Thoracic aorta (tissue), 2 donors: ENCODE measurements around the gene DUSP9. TPM values are rescaled to one million over a fixed set of nuclear protein-coding genes. Genes with fewer than 3 reads are reported as not detected.

Experiments
- ATAC-seq: fragments of 150-250 bp; one replicate; pipeline ENCODE4 v1.8.0; 2017; ENCODE audit warnings: low read depth; ENCODE audit not compliant: insufficient number of reproducible peaks, low FRiP score
- DNase-seq: peaks from one replicate; pipeline ENCODE4 v3.0.0-alpha.2; 2020; ENCODE audit warnings: low spot score
- H3K27ac ChIP-seq, 2 donors: fragments of 200-600 bp; sonication (generic); 1 replicate in 1 of 2; 2 replicates in 1 of 2; pipeline ENCODE4 v1.5.1; 2016; ENCODE audit warnings: mild to moderate bottlenecking in 2 of 2, moderate library complexity in 2 of 2
- H3K27me3 ChIP-seq: fragments of 200-600 bp; sonication (generic); replicated peaks from 2 replicates; pipeline ENCODE4 v1.6.0; 2016; ENCODE audit warnings: mild to moderate bottlenecking; ENCODE audit not compliant: insufficient read depth
- H3K36me3 ChIP-seq: fragments of 200-600 bp; sonication (generic); one replicate; pipeline ENCODE4 v1.5.1; 2016
- H3K4me1 ChIP-seq, 2 donors: fragments of 200-600 bp; sonication (generic); 1 replicate in 1 of 2; 2 replicates in 1 of 2; pipeline versions ENCODE4 v1.5.1 to v1.6.0; 2016; ENCODE audit warnings: low read depth in 2 of 2, mild to moderate bottlenecking in 1 of 2; ENCODE audit not compliant: control insufficient read depth in 1 of 2
- H3K4me3 ChIP-seq: fragments of 200-600 bp; sonication (generic); 2 replicates; pipeline ENCODE4 v1.5.1; 2016; ENCODE audit warnings: mild to moderate bottlenecking
- H3K9me3 ChIP-seq: fragments of 200-600 bp; sonication (generic); 2 replicates; pipeline ENCODE4 v1.5.1; 2016
- total RNA-seq, 2 donors: library from RNA; depleted of rRNA; stranded (reverse); fragments of >200 nt; gene quantifications; one replicate each; pipeline versions ENCODE4 v1.1.0 to v1.2.3, GENCODE V29; 2016
- TF ChIP-seq, protein P1 (sequence below): fragments of 200-600 bp; sonication (generic); IDR thresholded peaks from one replicate; pipeline ENCODE4 v1.5.1; 2019; ENCODE audit warnings: antibody characterized with exemption

The DUSP9 gene
- total RNA-seq, 2 donors from 2014 or later: not detected

DNA sequence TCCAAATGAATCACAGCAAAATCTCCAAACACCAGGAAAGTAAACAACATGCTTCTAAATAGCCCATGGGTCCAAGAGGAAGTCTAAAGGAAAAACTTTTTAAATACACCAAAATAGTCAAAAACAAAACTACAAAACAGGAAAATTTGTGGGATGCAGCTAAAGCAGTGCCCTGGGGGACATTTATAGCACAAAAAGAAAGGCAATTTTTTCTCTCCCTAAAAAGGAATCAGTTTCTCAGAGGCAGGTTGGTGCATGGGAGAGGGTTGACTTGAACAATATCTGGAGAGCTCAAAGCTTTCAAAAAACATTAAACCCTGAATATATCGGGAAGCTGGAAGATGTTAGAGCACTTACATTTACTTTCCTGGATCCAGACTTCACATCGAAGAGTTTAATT, 15.7 kb upstream of the DUSP9 start:
- Histone ChIP-seq H3K9me3 (no peaks in the 10 kb centered on the region), H3K27me3 (no peaks in the 10 kb centered on the region), H3K4me1 (no peaks in the 10 kb centered on the region), H3K27ac (no peak overlapping the region), H3K36me3 (no peaks in the 10 kb centered on the region), H3K4me3 (no peak overlapping the region)
- DNase-seq (no peak), ATAC-seq (no peak)
- TF ChIP-seq, protein P1, sequence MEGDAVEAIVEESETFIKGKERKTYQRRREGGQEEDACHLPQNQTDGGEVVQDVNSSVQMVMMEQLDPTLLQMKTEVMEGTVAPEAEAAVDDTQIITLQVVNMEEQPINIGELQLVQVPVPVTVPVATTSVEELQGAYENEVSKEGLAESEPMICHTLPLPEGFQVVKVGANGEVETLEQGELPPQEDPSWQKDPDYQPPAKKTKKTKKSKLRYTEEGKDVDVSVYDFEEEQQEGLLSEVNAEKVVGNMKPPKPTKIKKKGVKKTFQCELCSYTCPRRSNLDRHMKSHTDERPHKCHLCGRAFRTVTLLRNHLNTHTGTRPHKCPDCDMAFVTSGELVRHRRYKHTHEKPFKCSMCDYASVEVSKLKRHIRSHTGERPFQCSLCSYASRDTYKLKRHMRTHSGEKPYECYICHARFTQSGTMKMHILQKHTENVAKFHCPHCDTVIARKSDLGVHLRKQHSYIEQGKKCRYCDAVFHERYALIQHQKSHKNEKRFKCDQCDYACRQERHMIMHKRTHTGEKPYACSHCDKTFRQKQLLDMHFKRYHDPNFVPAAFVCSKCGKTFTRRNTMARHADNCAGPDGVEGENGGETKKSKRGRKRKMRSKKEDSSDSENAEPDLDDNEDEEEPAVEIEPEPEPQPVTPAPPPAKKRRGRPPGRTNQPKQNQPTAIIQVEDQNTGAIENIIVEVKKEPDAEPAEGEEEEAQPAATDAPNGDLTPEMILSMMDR: no peak

DNA sequence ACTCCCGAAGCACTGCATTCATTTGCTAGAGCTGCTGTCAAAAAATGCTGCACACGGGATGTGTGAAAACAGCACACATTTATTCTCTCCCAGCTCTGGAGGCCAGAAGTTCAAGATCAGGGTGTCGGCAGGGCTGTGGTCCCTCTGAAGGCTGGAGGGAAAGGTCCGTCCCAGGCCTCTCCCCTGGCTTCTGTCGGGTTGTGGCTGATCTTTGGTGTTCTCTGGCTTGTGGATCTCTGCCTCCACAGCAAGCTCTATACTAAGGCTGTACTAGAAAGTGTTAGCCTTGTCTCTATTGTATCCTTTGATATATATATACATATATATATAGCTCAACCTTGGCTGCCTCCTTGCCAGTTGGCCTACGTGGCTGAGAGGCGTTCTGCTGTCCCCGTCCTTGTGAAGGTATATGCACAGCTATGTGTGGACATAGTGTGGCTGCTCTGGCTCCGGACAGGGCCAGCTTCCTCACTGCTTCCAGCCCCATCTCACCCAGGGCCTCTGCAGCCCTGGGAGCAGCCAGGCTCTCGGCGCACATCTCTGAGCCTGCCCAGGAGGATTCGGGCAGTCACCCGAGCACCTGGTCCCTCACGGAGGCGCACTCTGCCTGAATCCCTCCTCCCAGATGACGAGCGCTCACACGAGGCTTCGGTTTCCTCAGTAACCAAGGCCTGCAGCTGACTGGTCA, 15.0 kb upstream of the DUSP9 start:
- Histone ChIP-seq H3K9me3 (no peaks in the 10 kb centered on the region), H3K4me3 (no peak overlapping the region), H3K36me3 (no peaks in the 10 kb centered on the region), H3K4me1 (no peaks in the 10 kb centered on the region), H3K27me3 (no peaks in the 10 kb centered on the region), H3K27ac (no peak overlapping the region)
- TF ChIP-seq, protein P1: no peak
- ATAC-seq: no peak
- DNase-seq: no peak

DNA sequence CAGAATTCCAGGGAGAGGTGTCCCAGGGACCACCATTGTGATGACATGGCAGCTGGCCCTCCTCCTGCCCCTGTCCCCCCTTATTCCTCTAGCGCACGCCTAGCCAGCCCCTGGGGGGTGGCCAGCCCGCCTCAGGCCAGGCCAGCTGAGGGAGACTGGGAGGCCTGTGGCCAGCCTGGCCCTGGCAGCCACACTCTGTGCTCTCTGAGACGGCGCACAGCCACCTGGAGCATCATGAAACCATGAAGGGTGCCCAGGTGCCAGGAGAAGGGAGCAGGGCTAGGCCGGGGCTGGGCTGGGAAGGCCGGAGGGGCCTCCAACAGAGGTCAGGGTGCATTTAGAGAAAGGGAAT, 14.4 kb upstream of the DUSP9 start:
- Histone ChIP-seq H3K4me1 (no peaks in the 10 kb centered on the region), H3K36me3 (no peaks in the 10 kb centered on the region), H3K4me3 (no peak overlapping the region), H3K27me3 (no peaks in the 10 kb centered on the region), H3K9me3 (no peaks in the 10 kb centered on the region), H3K27ac (no peak overlapping the region)
- no peak for DNase-seq
- ATAC-seq: no peak
- TF ChIP-seq, protein P1: no peak

- H3K27ac ChIP-seq: no peak overlapping the region
- TF ChIP-seq, protein P1: no peak
- DNase-seq (no peak), ATAC-seq (no peak)
- H3K27me3 ChIP-seq: no peaks in the 10 kb centered on the region
- H3K36me3 ChIP-seq: no peaks in the 10 kb centered on the region
- no peaks in the 10 kb centered on the region for H3K9me3 ChIP-seq
- H3K4me1 ChIP-seq: no peaks in the 10 kb centered on the region
- no peak overlapping the region for H3K4me3 ChIP-seq
Observed at GRCh38 chrX:153633048-153633447, 14.0 kb upstream of the DUSP9 start.

DNA sequence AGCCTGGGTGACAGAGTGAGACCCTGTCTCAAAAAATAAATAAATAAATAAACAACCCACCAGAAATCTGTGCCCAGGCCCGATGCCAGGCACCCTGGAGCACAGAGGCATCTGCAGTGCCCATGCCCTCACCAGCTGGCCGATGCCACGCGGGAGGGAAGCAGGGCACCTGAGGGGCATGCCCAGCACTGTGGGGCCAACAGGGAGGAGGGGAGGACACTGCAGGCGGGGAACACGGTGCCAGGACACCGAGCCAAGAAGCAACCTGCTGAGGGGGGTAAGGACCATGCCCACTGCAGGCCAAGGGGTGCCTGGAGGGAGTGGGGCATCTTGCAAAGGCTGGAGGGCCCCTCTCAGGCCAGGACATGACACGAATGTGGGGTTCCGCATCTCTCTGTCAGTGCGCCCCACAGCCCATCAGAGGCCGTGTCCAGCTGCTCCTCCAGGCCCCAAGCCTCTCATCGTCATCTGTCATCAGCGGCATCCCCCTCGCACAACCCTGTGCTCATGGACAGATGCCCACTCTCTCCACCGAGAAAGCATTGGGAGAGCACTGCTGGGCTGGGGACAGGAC, 13.3 kb upstream of the DUSP9 start:
- TF ChIP-seq, protein P1: no peak
- no peaks in the 10 kb centered on the region for H3K27me3 ChIP-seq
- no peak overlapping the region for H3K4me3 ChIP-seq
- H3K27ac ChIP-seq: no peak overlapping the region
- H3K36me3 ChIP-seq: no peaks in the 10 kb centered on the region
- no peak for DNase-seq
- no peaks in the 10 kb centered on the region for H3K9me3 ChIP-seq
- no peaks in the 10 kb centered on the region for H3K4me1 ChIP-seq
- no peak for ATAC-seq
